ENCODE data around the gene SPAG16.

DNA sequence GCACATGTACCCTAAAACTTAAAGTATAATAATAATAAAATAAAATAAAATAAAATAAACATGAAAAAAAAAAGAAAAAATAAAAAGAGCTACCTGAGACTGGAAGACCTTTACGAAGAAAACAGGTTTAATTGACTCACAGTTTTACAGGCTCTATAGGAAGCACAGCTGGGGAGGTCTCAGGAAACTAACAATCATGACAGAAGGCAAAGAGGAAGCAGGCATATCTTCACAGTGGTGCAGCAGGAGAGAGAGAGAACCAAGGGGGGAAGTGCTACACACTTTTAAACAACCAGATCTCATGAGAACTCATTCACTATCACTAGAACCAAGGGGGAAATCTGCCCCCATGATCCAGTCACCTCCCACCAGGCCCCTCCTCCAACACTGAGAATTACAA, 747.3 kb downstream of the SPAG16 start:
- TF ChIP-seq, protein P1, sequence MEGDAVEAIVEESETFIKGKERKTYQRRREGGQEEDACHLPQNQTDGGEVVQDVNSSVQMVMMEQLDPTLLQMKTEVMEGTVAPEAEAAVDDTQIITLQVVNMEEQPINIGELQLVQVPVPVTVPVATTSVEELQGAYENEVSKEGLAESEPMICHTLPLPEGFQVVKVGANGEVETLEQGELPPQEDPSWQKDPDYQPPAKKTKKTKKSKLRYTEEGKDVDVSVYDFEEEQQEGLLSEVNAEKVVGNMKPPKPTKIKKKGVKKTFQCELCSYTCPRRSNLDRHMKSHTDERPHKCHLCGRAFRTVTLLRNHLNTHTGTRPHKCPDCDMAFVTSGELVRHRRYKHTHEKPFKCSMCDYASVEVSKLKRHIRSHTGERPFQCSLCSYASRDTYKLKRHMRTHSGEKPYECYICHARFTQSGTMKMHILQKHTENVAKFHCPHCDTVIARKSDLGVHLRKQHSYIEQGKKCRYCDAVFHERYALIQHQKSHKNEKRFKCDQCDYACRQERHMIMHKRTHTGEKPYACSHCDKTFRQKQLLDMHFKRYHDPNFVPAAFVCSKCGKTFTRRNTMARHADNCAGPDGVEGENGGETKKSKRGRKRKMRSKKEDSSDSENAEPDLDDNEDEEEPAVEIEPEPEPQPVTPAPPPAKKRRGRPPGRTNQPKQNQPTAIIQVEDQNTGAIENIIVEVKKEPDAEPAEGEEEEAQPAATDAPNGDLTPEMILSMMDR (IDR thresholded peaks at IDR 0.05 in 8 of 11, conservative IDR thresholded peaks at IDR 0.05 in 3 of 11): no peak
- TF ChIP-seq POLR2A (IDR thresholded peaks at IDR 0.05) (no peak), POLR2AphosphoS5 (IDR thresholded peaks at IDR 0.05) (no peak)

All from spleen (tissue), 7 donors.